Measurements from ENCODE around the gene PSMB3.
A peak's percentile ranks its signal among the peaks of the same experiment; 100 is the strongest.

The PSMB3 gene

GRCh38 chr17:38791162-38791561 is 38.6 kb downstream of the PSMB3 start:
- TF ChIP-seq, protein P1, sequence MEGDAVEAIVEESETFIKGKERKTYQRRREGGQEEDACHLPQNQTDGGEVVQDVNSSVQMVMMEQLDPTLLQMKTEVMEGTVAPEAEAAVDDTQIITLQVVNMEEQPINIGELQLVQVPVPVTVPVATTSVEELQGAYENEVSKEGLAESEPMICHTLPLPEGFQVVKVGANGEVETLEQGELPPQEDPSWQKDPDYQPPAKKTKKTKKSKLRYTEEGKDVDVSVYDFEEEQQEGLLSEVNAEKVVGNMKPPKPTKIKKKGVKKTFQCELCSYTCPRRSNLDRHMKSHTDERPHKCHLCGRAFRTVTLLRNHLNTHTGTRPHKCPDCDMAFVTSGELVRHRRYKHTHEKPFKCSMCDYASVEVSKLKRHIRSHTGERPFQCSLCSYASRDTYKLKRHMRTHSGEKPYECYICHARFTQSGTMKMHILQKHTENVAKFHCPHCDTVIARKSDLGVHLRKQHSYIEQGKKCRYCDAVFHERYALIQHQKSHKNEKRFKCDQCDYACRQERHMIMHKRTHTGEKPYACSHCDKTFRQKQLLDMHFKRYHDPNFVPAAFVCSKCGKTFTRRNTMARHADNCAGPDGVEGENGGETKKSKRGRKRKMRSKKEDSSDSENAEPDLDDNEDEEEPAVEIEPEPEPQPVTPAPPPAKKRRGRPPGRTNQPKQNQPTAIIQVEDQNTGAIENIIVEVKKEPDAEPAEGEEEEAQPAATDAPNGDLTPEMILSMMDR (IDR thresholded peaks at IDR 0.05; ENCODE audit: low read length, missing control alignments): no peak

DNA sequence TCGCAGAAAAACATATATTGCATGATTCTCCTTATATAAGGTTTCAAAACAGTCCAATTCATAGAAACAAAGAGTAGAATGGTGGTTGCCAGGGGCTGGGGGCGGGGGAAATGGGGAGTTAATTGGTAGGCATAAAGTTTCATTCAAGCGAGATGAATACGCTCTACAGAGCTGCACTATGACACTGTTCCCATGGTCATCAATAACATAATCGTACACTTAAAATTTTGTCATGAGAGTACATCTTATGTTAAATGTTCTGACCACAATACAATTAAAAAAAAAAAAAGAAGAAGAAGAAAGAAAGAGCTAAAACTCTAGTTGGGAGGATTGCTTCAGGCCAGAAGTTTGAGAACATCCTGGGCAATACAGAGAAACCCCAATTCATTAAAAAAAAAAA is 41.7 kb downstream of the PSMB3 start:
- TF ChIP-seq, protein P1 (IDR thresholded peaks at IDR 0.05; ENCODE audit: low read length, missing control alignments): no peak
- no peak overlapping the region for H3K4me3 ChIP-seq (replicated peaks; ENCODE audit: low read depth, low read length)
- no peak for DNase-seq (ENCODE audit: low read depth)

More at GRCh38 chr17:38791162-38791561, 38.6 kb downstream of the PSMB3 start:
- no peak overlapping the region for H3K4me3 ChIP-seq (replicated peaks; ENCODE audit: low read depth, low read length)
- DNase-seq (ENCODE audit: low read depth): no peak

DNA sequence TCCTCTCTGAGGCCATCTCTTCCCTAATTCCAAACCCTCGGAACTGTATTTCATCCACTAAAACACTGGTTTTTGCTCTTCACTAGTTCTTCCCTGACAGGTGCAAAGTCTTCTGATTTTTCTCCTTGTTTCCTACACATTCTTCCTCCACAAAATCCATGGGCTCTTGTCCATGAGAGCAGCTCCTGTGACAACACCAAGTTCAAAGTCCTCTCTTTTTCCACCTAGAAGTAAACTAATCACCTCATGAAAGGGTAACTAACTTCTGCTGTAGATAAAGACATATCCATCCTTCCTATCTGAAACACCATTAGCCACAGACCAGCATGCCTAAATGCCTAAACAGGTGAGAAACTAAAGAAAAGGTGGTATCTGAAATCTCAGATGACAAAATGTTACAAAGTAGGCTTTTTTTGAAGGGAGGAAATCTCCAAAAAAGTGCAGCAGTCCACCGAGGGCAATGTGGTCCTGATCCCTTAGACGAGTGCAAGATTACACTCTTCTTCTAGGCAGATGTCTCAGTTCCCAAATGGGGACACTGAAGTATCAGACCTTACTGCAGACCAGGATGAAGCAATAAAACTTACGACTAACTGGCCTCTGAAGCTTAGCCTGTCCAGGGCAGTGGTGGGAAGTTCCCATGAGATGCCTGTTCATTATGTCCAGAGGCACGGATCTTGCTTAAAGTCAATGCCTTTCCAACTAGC is 44.1 kb downstream of the PSMB3 start:
- H3K4me3 ChIP-seq (replicated peaks; ENCODE audit: low read depth, low read length): no peak overlapping the region
- no peak for DNase-seq (ENCODE audit: low read depth)
- TF ChIP-seq, protein P1 (IDR thresholded peaks at IDR 0.05; ENCODE audit: low read length, missing control alignments): no peak

DNA sequence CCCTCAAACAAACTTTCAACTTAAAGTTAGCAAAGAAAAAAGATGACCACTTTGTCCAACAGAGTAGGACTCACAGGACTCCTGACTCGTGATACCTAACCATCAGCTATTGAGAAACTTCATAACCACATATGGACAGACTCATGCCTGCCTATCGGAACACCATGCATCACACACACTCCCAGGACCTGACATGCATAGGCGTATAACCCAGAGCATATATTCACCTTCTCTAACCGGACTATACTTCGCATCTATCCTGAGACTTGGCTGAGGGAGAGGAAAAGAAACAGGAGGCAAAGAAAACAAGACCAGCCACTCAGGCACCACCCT is 44.6 kb downstream of the PSMB3 start:
- peak; percentile 17 for DNase-seq (ENCODE audit: low read depth)
- TF ChIP-seq, protein P1 (IDR thresholded peaks at IDR 0.05; ENCODE audit: low read length, missing control alignments): no peak
- peak overlapping the region; percentile 6 for H3K4me3 ChIP-seq (replicated peaks; ENCODE audit: low read depth, low read length)

GRCh38 chr17:38797828-38798227 is 45.3 kb downstream of the PSMB3 start:
- DNase-seq (ENCODE audit: low read depth): no peak
- peak overlapping the region; percentile 80 for H3K4me3 ChIP-seq (replicated peaks; ENCODE audit: low read depth, low read length)
- TF ChIP-seq, protein P1 (IDR thresholded peaks at IDR 0.05; ENCODE audit: low read length, missing control alignments): no peak

GRCh38 chr17:38798614-38799500 is 46.3 kb downstream of the PSMB3 start:
- peak; percentile 47 for DNase-seq (ENCODE audit: low read depth)
- H3K4me3 ChIP-seq (replicated peaks; ENCODE audit: low read depth, low read length): peak overlapping the region; percentile 80
- TF ChIP-seq, protein P1 (IDR thresholded peaks at IDR 0.05; ENCODE audit: low read length, missing control alignments): no peak
